Measurements from ENCODE around the gene ZDHHC11. TPM values are rescaled to one million over a fixed set of nuclear protein-coding genes. Genes with fewer than 3 reads are reported as not detected.
"Not testable (repeated sequence)": the region's sequence is repeated elsewhere in the genome, so short reads cannot be mapped to it uniquely, and the experiment has no call there.

ZDHHC11 gene
- total RNA-seq, 1 experiment from 2014 or later, result 26.0 TPM

- H4K20me1 ChIP-seq (ENCODE audit: low read length); H3K36me3 ChIP-seq (ENCODE audit: low read depth, low read length); H3F3A ChIP-seq (ENCODE audit: low read length, unreplicated experiment); BruUV-seq (replicated peaks); H3K9me3 ChIP-seq (ENCODE audit: low read length); H3K27ac ChIP-seq (ENCODE audit: low read length); ATAC-seq; H2AFZ ChIP-seq (ENCODE audit: low read length); H3K4me3 ChIP-seq (ENCODE audit: low read length); intact Hi-C loops (cut with micrococcal nuclease); H3K4me2 ChIP-seq (ENCODE audit: low read length); H3K9me2 ChIP-seq (replicated peaks; ENCODE audit: low read length); H3K9ac ChIP-seq (ENCODE audit: low read length); POLR2A ChIA-PET (ENCODE audit: unreplicated experiment); DNase-seq; H3K79me2 ChIP-seq (ENCODE audit: low read length); CTCF ChIA-PET; H3K27me3 ChIP-seq (ENCODE audit: low read length): not testable (repeated sequence)
- H3K4me1 ChIP-seq (ENCODE audit: insufficient read depth, low read length), result peaks cover 13% of the 10 kb centered on the region; the same call in 1 of the 2 replicates
These were observed 4.8 kb downstream of the ZDHHC11 start for GRCh38 chr5:845676-846601.

GRCh38 chr5:845031-845675 lies 5.6 kb downstream of the ZDHHC11 start:
- CTCF ChIA-PET; ATAC-seq; H3K36me3 ChIP-seq (ENCODE audit: low read depth, low read length); H3K4me3 ChIP-seq (ENCODE audit: low read length); intact Hi-C loops (cut with micrococcal nuclease); H4K20me1 ChIP-seq (ENCODE audit: low read length); H3F3A ChIP-seq (ENCODE audit: low read length, unreplicated experiment); H3K4me2 ChIP-seq (ENCODE audit: low read length); H3K9ac ChIP-seq (ENCODE audit: low read length); H3K79me2 ChIP-seq (ENCODE audit: low read length); H3K9me2 ChIP-seq (replicated peaks; ENCODE audit: low read length); H3K27me3 ChIP-seq (ENCODE audit: low read length); H3K27ac ChIP-seq (ENCODE audit: low read length); DNase-seq; H3K9me3 ChIP-seq (ENCODE audit: low read length); POLR2A ChIA-PET (ENCODE audit: unreplicated experiment); BruUV-seq (replicated peaks); H2AFZ ChIP-seq (ENCODE audit: low read length); H3K4me1 ChIP-seq (ENCODE audit: insufficient read depth, low read length): not testable (repeated sequence)

- H3K9ac ChIP-seq (ENCODE audit: low read length); intact Hi-C loops (cut with micrococcal nuclease); DNase-seq; H3K79me2 ChIP-seq (ENCODE audit: low read length); H3K36me3 ChIP-seq (ENCODE audit: low read depth, low read length); H3K4me1 ChIP-seq (ENCODE audit: insufficient read depth, low read length); H3K4me2 ChIP-seq (ENCODE audit: low read length); H3K27ac ChIP-seq (ENCODE audit: low read length); CTCF ChIA-PET; POLR2A ChIA-PET (ENCODE audit: unreplicated experiment); H4K20me1 ChIP-seq (ENCODE audit: low read length); H3F3A ChIP-seq (ENCODE audit: low read length, unreplicated experiment); H3K4me3 ChIP-seq (ENCODE audit: low read length); H3K9me2 ChIP-seq (replicated peaks; ENCODE audit: low read length); H2AFZ ChIP-seq (ENCODE audit: low read length); BruUV-seq (replicated peaks); H3K9me3 ChIP-seq (ENCODE audit: low read length); ATAC-seq; H3K27me3 ChIP-seq (ENCODE audit: low read length): not testable (repeated sequence)
These were observed 6.4 kb downstream of the ZDHHC11 start for GRCh38 chr5:844426-844825.

- H3K4me2 ChIP-seq (ENCODE audit: low read length); H2AFZ ChIP-seq (ENCODE audit: low read length); H3K79me2 ChIP-seq (ENCODE audit: low read length); H3K4me3 ChIP-seq (ENCODE audit: low read length); H3K9me3 ChIP-seq (ENCODE audit: low read length); H3K36me3 ChIP-seq (ENCODE audit: low read depth, low read length); H3K27ac ChIP-seq (ENCODE audit: low read length); POLR2A ChIA-PET (ENCODE audit: unreplicated experiment); CTCF ChIA-PET; H4K20me1 ChIP-seq (ENCODE audit: low read length); H3K27me3 ChIP-seq (ENCODE audit: low read length); H3K9me2 ChIP-seq (replicated peaks; ENCODE audit: low read length); ATAC-seq; BruUV-seq (replicated peaks); H3K9ac ChIP-seq (ENCODE audit: low read length); intact Hi-C loops (cut with micrococcal nuclease); DNase-seq; H3K4me1 ChIP-seq (ENCODE audit: insufficient read depth, low read length); H3F3A ChIP-seq (ENCODE audit: low read length, unreplicated experiment): not testable (repeated sequence)
These were observed 6.9 kb downstream of the ZDHHC11 start for GRCh38 chr5:843926-844325.

GRCh38 chr5:843371-843770 lies 7.4 kb downstream of the ZDHHC11 start:
- H3K36me3 ChIP-seq (ENCODE audit: low read depth, low read length); POLR2A ChIA-PET (ENCODE audit: unreplicated experiment); intact Hi-C loops (cut with micrococcal nuclease); H3K27ac ChIP-seq (ENCODE audit: low read length); H3K4me3 ChIP-seq (ENCODE audit: low read length); H3F3A ChIP-seq (ENCODE audit: low read length, unreplicated experiment); H4K20me1 ChIP-seq (ENCODE audit: low read length); H3K79me2 ChIP-seq (ENCODE audit: low read length); DNase-seq; H3K9me2 ChIP-seq (replicated peaks; ENCODE audit: low read length); H2AFZ ChIP-seq (ENCODE audit: low read length); ATAC-seq; H3K4me2 ChIP-seq (ENCODE audit: low read length); BruUV-seq (replicated peaks); H3K27me3 ChIP-seq (ENCODE audit: low read length); H3K9me3 ChIP-seq (ENCODE audit: low read length); CTCF ChIA-PET; H3K4me1 ChIP-seq (ENCODE audit: insufficient read depth, low read length); H3K9ac ChIP-seq (ENCODE audit: low read length): not testable (repeated sequence)

- H2AFZ ChIP-seq (ENCODE audit: low read length); H3K9me3 ChIP-seq (ENCODE audit: low read length); H3K27ac ChIP-seq (ENCODE audit: low read length); intact Hi-C loops (cut with micrococcal nuclease); H3F3A ChIP-seq (ENCODE audit: low read length, unreplicated experiment); ATAC-seq; BruUV-seq (replicated peaks); H3K9ac ChIP-seq (ENCODE audit: low read length); H4K20me1 ChIP-seq (ENCODE audit: low read length); H3K4me3 ChIP-seq (ENCODE audit: low read length); H3K4me2 ChIP-seq (ENCODE audit: low read length); CTCF ChIA-PET; H3K36me3 ChIP-seq (ENCODE audit: low read depth, low read length); H3K4me1 ChIP-seq (ENCODE audit: insufficient read depth, low read length); H3K9me2 ChIP-seq (replicated peaks; ENCODE audit: low read length); POLR2A ChIA-PET (ENCODE audit: unreplicated experiment); H3K79me2 ChIP-seq (ENCODE audit: low read length); H3K27me3 ChIP-seq (ENCODE audit: low read length); DNase-seq: not testable (repeated sequence)
These were observed 8.2 kb downstream of the ZDHHC11 start for GRCh38 chr5:842402-843221.
